HG02678 (cell line): ENCODE data around the gene RND2.
"Not testable (repeated sequence)": the region's sequence is repeated elsewhere in the genome, so short reads cannot be mapped to it uniquely, and the experiment has no call there.

Experiments used
- ATAC-seq: cut with Tn5 transposase; IDR thresholded peaks from one replicate; pipeline ENCODE4 v1.9.1; 2021; ENCODE audit warnings: mild to moderate bottlenecking, moderate library complexity; ENCODE audit not compliant: unreplicated experiment

RND2 gene

GRCh38 chr17:43024407-43025289, at the start of gene RND2:
Gene RND2, plus strand, starts transcription at chr17:43025231. Its CDS starts 117 bp downstream, at chr17:43025348.
- ATAC-seq: no peak

- no peak for ATAC-seq
Measured at GRCh38 chr17:42975265-42975664, 49.8 kb upstream of the RND2 start.

GRCh38 chr17:42975701-42976100, 49.3 kb upstream of the RND2 start:
- ATAC-seq: not testable (repeated sequence)

GRCh38 chr17:42979511-42980273, 45.3 kb upstream of the RND2 start, which contains the start of gene PTGES3L:
Gene PTGES3L, minus strand, starts transcription at chr17:42980080. Its CDS starts 27 bp downstream, at chr17:42980053.
- peak; percentile 27 for ATAC-seq

GRCh38 chr17:42980274-42980765, 44.7 kb upstream of the RND2 start, which contains the start of gene RUNDC1:
Gene RUNDC1, plus strand, starts transcription at chr17:42980565. Its CDS starts 12 bp downstream, at chr17:42980577.
- ATAC-seq: peak; percentile 67

GRCh38 chr17:42980766-42981397, 44.1 kb upstream of the RND2 start:
- ATAC-seq: peak; percentile 43

GRCh38 chr17:42982266-42982665, 42.8 kb upstream of the RND2 start:
- no peak for ATAC-seq

GRCh38 chr17:42985225-42985624, 39.8 kb upstream of the RND2 start:
- peak; percentile 53 for ATAC-seq

GRCh38 chr17:42989141-42989540, 35.9 kb upstream of the RND2 start:
- ATAC-seq: no peak

GRCh38 chr17:42989726-42990652, 35.0 kb upstream of the RND2 start:
- ATAC-seq: no peak

GRCh38 chr17:42991471-42991870, 33.6 kb upstream of the RND2 start:
- ATAC-seq: no peak

GRCh38 chr17:42992872-42993271, 32.2 kb upstream of the RND2 start:
- ATAC-seq: no peak

- ATAC-seq: not testable (repeated sequence)
Measured at GRCh38 chr17:42993913-42994312, 31.1 kb upstream of the RND2 start.

GRCh38 chr17:42997390-42997983, 27.5 kb upstream of the RND2 start:
- ATAC-seq: no peak

- ATAC-seq: peak; percentile 93
Measured at GRCh38 chr17:42997984-42998938, 26.8 kb upstream of the RND2 start, which contains the start of gene RPL27. Gene RPL27, plus strand, starts transcription at chr17:42998419. Its CDS starts 332 bp downstream, at chr17:42998751.

- ATAC-seq: no peak
Measured at GRCh38 chr17:42999003-42999525, 26.0 kb upstream of the RND2 start.

GRCh38 chr17:43000894-43001293, 24.1 kb upstream of the RND2 start:
- ATAC-seq: not testable (repeated sequence)
